ENCODE results near the gene FFAR1. TPM values are rescaled to one million over a fixed set of nuclear protein-coding genes. Genes with fewer than 3 reads are reported as not detected.

FFAR1 gene
- total and polyA plus RNA-seq, 5 donors from 2014 or later, result not detected

DNA sequence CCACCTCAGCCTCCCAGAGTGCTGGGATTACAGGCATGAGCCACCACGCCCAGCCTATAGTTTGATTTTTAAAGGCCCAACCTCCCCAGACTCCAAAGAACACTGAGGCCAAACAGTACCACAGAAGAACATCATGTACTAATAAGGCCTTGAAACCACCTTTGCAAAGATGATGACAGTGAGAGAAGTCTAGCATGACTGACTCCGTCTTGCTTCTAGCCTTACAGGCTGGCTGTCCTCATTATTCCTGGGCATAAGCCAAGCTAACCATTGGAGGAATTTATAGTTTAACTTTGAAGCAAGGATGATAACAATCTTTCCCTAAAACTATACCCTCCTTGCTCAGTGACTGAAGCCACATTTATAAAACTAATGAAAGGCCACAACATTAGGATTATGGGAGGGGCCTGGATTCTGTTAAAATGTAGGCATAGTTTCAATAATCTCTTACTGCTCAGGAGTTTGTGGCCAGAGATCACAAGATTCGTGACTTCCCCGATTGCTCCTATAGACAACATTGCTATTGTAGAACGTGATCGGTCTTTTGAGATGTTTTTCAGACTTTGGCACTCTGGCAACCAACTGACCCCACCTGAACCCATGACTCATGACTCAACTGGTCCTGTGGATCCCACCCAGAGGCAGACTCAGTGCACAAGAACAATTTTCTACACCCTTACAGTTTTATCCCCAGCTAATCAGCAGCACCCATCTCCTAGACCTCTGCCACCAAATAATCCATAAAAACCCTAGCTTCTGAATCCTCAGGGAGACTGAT, 40.8 kb downstream of the FFAR1 start:
- Mint-ChIP-seq H3K27ac (no peak overlapping the region), H3K36me3 (no peaks in the 10 kb centered on the region), H3K9me3 (peaks cover 0 to 9% (median 3%) of the 10 kb centered on the region in 7 donors), H3K27me3 (peaks cover 19% of the 10 kb centered on the region), H3K4me3 (no peak overlapping the region), H3K4me1 (no peaks in the 10 kb centered on the region)
- no peak overlapping the region for H3K4me3 ChIP-seq (ENCODE audit: low read depth, low read length)
- DNase-seq (no peak), ATAC-seq (ENCODE audit: low read depth in 2 of 2) (no peak)
- no peaks in the 10 kb centered on the region for H3K4me1 ChIP-seq (ENCODE audit: control insufficient read depth, insufficient read depth, low read length, poor library complexity, severe bottlenecking)
- peaks cover 3 to 8% of the 10 kb centered on the region in 2 experiments for H3K9me3 ChIP-seq (ENCODE audit: control insufficient read depth in 2 of 2, low read length in 2 of 2)
- H3K36me3 ChIP-seq (ENCODE audit: control insufficient read depth, insufficient read depth, low read length), result no peaks in the 10 kb centered on the region
- H3K27ac ChIP-seq (ENCODE audit: insufficient read depth, low read length, poor library complexity, severe bottlenecking), result no peak overlapping the region
- H3K27me3 ChIP-seq (ENCODE audit: control insufficient read depth, insufficient read depth, low read length), result peaks cover 2% of the 10 kb centered on the region

GRCh38 chr19:35389192-35389861, 41.6 kb downstream of the FFAR1 start:
- no peak overlapping the region for H3K27ac ChIP-seq (ENCODE audit: insufficient read depth, low read length, poor library complexity, severe bottlenecking)
- peaks cover 0 to 9% (median 4%) of the 10 kb centered on the region in 7 donors for H3K9me3 Mint-ChIP-seq

GRCh38 chr19:35392742-35393715, 45.3 kb downstream of the FFAR1 start:
- H3K36me3 Mint-ChIP-seq, result no peaks in the 10 kb centered on the region

More at GRCh38 chr19:35389192-35389861, 41.6 kb downstream of the FFAR1 start:
- no peak overlapping the region for H3K4me3 Mint-ChIP-seq
- no peak for ATAC-seq (ENCODE audit: low read depth in 2 of 2)
- peaks cover 3 to 8% of the 10 kb centered on the region in 2 experiments for H3K9me3 ChIP-seq (ENCODE audit: control insufficient read depth in 2 of 2, low read length in 2 of 2)
- no peaks in the 10 kb centered on the region for H3K4me1 ChIP-seq (ENCODE audit: control insufficient read depth, insufficient read depth, low read length, poor library complexity, severe bottlenecking)
- no peak for DNase-seq
- no peak overlapping the region for H3K4me3 ChIP-seq (ENCODE audit: low read depth, low read length)
- no peaks in the 10 kb centered on the region for H3K4me1 Mint-ChIP-seq
- H3K36me3 ChIP-seq (ENCODE audit: control insufficient read depth, insufficient read depth, low read length), result no peaks in the 10 kb centered on the region
- peaks cover 14% of the 10 kb centered on the region for H3K27me3 Mint-ChIP-seq
- no peaks in the 10 kb centered on the region for H3K27me3 ChIP-seq (ENCODE audit: control insufficient read depth, insufficient read depth, low read length)
- no peaks in the 10 kb centered on the region for H3K36me3 Mint-ChIP-seq
- no peak overlapping the region for H3K27ac Mint-ChIP-seq

DNA sequence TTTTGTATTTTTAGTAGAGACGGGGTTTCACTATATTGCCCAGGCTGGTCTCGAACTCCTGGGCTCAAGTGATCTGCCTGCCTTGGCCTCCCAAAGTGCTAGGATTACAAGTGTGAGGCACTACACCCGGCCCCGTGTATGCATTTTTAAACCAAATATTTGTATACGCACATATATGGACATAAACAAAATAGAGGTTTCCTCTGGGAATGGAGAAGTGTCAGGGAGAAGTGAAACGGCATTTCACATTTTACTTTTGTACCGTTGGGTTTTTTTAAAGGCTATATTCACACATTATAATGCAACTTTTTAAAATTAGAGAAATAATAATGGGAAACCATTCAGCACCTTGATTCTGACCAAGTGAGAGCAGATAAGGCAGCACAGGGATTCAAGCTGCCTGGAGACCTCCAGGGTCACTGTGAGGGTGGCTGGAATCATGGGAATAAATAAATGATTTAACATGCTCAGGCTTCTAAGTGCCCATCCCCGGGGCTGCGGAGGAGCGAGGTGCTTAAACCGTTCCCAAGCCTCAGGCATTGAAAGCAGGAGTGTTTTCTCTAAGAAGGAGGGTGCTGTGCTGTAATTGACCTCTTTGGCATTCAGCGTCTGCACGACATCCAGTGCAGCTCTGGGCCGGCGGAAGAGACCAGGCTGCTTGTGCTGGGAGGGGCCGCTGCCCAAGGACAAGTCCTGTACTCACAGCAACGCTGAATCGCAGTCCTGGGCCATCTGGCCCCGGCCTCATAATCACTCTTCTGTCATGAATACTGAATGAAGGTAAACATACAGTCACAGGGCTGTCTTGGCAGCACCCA, 47.9 kb downstream of the FFAR1 start:
- no peaks in the 10 kb centered on the region for H3K4me1 ChIP-seq (ENCODE audit: control insufficient read depth, insufficient read depth, low read length, poor library complexity, severe bottlenecking)
- Mint-ChIP-seq H3K36me3 (no peaks in the 10 kb centered on the region), H3K27ac (no peak overlapping the region), H3K4me3 (no peak overlapping the region), H3K27me3 (no peaks in the 10 kb centered on the region), H3K4me1 (no peaks in the 10 kb centered on the region), H3K9me3 (peaks cover 0 to 4% (median 0%) of the 10 kb centered on the region in 7 donors)
- H3K9me3 ChIP-seq (ENCODE audit: control insufficient read depth in 2 of 2, low read length in 2 of 2), result no peaks in the 10 kb centered on the region
- H3K36me3 ChIP-seq (ENCODE audit: control insufficient read depth, insufficient read depth, low read length), result no peaks in the 10 kb centered on the region
- no peaks in the 10 kb centered on the region for H3K27me3 ChIP-seq (ENCODE audit: control insufficient read depth, insufficient read depth, low read length)
- H3K4me3 ChIP-seq (ENCODE audit: low read depth, low read length), result no peak overlapping the region
- ATAC-seq (ENCODE audit: low read depth in 2 of 2) (no peak), DNase-seq (no peak)
- no peak overlapping the region for H3K27ac ChIP-seq (ENCODE audit: insufficient read depth, low read length, poor library complexity, severe bottlenecking)

More at GRCh38 chr19:35392742-35393715, 45.3 kb downstream of the FFAR1 start:
- DNase-seq, result no peak
- Mint-ChIP-seq H3K27me3 (peaks cover 14% of the 10 kb centered on the region), H3K9me3 (peaks cover 0 to 4% (median 0%) of the 10 kb centered on the region in 7 donors), H3K4me3 (no peak overlapping the region), H3K27ac (no peak overlapping the region), H3K4me1 (no peaks in the 10 kb centered on the region)
- Histone ChIP-seq H3K4me3 (ENCODE audit: low read depth, low read length) (no peak overlapping the region), H3K9me3 (ENCODE audit: control insufficient read depth in 2 of 2, low read length in 2 of 2) (no peaks in the 10 kb centered on the region), H3K27ac (ENCODE audit: insufficient read depth, low read length, poor library complexity, severe bottlenecking) (no peak overlapping the region), H3K27me3 (ENCODE audit: control insufficient read depth, insufficient read depth, low read length) (no peaks in the 10 kb centered on the region), H3K4me1 (ENCODE audit: control insufficient read depth, insufficient read depth, low read length, poor library complexity, severe bottlenecking) (no peaks in the 10 kb centered on the region), H3K36me3 (ENCODE audit: control insufficient read depth, insufficient read depth, low read length) (no peaks in the 10 kb centered on the region)
- no peak for ATAC-seq (ENCODE audit: low read depth in 2 of 2)

DNA sequence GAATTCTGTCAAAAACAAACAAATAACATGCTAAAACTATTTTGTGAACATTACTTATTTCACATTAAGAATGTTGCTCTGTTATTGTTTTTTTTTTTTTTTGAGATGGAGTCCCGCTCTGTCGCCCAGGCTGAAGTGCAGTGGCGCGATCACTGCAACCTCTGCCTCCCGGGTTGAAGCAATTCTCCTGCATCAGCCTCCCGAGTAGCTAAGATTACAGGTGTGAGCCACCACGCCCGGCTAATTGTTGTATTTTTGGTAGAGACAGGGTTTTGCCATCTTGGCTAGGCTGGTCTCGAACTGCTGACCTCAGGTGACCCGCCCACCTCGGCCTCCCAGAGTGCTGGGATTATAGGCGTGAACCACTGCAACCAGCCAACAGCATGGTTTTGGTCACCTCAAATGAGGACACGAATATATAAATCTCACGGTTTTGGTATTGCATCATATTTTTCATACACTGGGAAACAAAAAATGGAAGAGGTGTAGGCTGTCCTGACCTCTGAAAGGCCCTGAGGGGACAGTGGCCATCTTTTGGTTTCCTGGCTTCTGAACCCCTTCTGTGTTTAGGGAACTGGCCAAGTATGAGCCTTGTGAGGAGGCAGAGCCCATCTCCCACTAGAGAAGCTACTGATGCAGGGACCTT, 48.7 kb downstream of the FFAR1 start:
- no peak for DNase-seq
- Histone ChIP-seq H3K9me3 (ENCODE audit: control insufficient read depth in 2 of 2, low read length in 2 of 2) (no peaks in the 10 kb centered on the region), H3K4me3 (ENCODE audit: low read depth, low read length) (no peak overlapping the region), H3K36me3 (ENCODE audit: control insufficient read depth, insufficient read depth, low read length) (no peaks in the 10 kb centered on the region), H3K27me3 (ENCODE audit: control insufficient read depth, insufficient read depth, low read length) (no peaks in the 10 kb centered on the region), H3K4me1 (ENCODE audit: control insufficient read depth, insufficient read depth, low read length, poor library complexity, severe bottlenecking) (no peaks in the 10 kb centered on the region), H3K27ac (ENCODE audit: insufficient read depth, low read length, poor library complexity, severe bottlenecking) (no peak overlapping the region)
- Mint-ChIP-seq H3K4me3 (no peak overlapping the region), H3K27ac (no peak overlapping the region), H3K4me1 (no peaks in the 10 kb centered on the region), H3K9me3 (peaks cover 0 to 1% (median 0%) of the 10 kb centered on the region in 7 donors), H3K36me3 (no peaks in the 10 kb centered on the region), H3K27me3 (peaks cover 3% of the 10 kb centered on the region)
- no peak for ATAC-seq (ENCODE audit: low read depth in 2 of 2)

GRCh38 chr19:35397064-35397463, 49.4 kb downstream of the FFAR1 start:
- peaks cover 0 to 1% (median 0%) of the 10 kb centered on the region in 7 donors for H3K9me3 Mint-ChIP-seq
- Histone ChIP-seq H3K27ac (ENCODE audit: insufficient read depth, low read length, poor library complexity, severe bottlenecking) (no peak overlapping the region), H3K9me3 (ENCODE audit: control insufficient read depth in 2 of 2, low read length in 2 of 2) (no peaks in the 10 kb centered on the region), H3K27me3 (ENCODE audit: control insufficient read depth, insufficient read depth, low read length) (no peaks in the 10 kb centered on the region), H3K36me3 (ENCODE audit: control insufficient read depth, insufficient read depth, low read length) (no peaks in the 10 kb centered on the region), H3K4me3 (ENCODE audit: low read depth, low read length) (no peak overlapping the region), H3K4me1 (ENCODE audit: control insufficient read depth, insufficient read depth, low read length, poor library complexity, severe bottlenecking) (no peaks in the 10 kb centered on the region)
- H3K27me3 Mint-ChIP-seq, result peaks cover 6% of the 10 kb centered on the region
- no peak overlapping the region for H3K4me3 Mint-ChIP-seq
- H3K36me3 Mint-ChIP-seq, result no peaks in the 10 kb centered on the region
- H3K4me1 Mint-ChIP-seq, result no peaks in the 10 kb centered on the region
- ATAC-seq (ENCODE audit: low read depth in 2 of 2) (no peak), DNase-seq (no peak)
- H3K27ac Mint-ChIP-seq, result no peak overlapping the region
